MM.1S (cell line): Measurements from ENCODE around the gene SCP2D1.

Source experiments
- CTCF ChIP-seq: fragments of 300-600 bp; sonication (generic); IDR thresholded peaks from 2 replicates; pipeline ENCODE4 v1.5.1; 2016; ENCODE audit warnings: antibody characterized with exemption, low read length, mixed read lengths
- EZH2 ChIP-seq: fragments of 300-600 bp; sonication (generic); optimal IDR thresholded peaks from 2 replicates; pipeline ENCODE3; 2017; ENCODE audit warnings: low read depth, mild to moderate bottlenecking, antibody characterized with exemption, low read length, mixed read lengths

GRCh38 chr20:18840248-18840645 lies 26.7 kb downstream of the SCP2D1 start:
- TF ChIP-seq EZH2: no peak
- TF ChIP-seq CTCF: no peak
